Ramos (cell line): ENCODE data around the gene MYH6.

Source experiments
- in situ Hi-C: fragments of 300-500 bp; cut with MboI; formaldehyde crosslinking; loops from one replicate; pipeline ENCODE4 v1.14.3; 2022; ENCODE audit warnings: low sequenced_read_pairs; ENCODE audit not compliant: unreplicated experiment

Gene MYH6

DNA sequence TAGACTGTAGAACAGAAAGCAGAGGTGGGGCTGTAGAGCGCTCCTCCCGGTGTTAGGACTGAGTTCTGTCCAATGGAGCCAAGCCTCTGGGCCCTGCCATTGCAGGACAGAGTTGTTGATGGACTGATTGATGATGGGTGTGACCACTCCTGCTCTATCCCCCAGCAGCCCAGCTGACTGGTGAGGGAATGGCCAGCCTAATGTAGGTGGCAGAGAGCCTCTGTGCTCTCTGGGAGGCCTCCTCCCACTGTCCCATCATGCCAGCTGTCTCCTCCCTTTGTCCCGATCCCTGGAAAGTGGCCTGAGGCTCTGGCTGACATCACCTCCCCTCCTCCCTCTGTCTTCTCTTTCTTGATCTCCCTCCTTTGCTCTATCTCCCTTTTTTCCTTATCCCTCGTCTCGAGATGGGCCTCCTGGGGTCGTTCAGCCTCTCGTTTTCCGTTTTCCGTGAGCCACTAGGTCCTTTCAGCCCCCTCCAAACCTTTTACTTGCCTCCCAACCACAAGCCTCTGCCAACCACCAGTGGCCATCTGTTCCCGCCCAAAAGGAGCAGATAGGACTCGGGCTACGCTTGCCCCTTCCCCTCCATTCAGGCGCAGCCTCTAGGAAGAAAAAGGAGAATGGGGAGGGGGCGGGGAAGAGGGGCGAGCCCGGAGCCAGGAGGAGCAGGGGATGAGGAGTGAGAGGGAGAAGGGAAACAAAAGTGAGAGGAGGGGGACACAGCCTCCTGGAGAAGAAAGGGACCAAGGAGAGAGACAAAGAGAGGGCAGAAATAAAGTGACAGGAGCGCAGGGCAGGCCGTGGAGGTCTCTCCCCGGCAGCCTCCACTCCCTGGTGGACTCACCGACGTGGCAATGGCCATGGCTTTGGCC, 43.7 kb downstream of the MYH6 start:
- in situ Hi-C loops: no loop called here

DNA sequence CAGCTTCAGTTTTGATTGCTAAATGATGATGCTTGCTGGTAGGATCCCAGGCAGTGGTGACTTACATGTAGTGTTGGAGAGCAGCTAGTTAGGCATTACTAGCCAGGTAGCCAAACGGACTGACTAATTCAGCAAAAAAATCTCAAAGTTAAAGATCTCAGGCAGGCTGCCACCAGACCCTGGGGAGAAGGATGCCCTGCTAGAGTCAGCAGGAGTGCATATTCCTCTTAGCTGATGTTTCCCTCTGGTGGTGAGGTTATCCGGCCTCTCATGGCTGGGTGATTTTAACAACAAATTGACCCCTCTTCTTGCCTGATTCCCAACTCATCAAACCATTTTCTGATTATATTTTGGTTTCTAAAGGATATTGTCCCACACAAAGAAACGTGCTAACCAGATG, 45.9 kb downstream of the MYH6 start:
- in situ Hi-C loops: no loop called here

DNA sequence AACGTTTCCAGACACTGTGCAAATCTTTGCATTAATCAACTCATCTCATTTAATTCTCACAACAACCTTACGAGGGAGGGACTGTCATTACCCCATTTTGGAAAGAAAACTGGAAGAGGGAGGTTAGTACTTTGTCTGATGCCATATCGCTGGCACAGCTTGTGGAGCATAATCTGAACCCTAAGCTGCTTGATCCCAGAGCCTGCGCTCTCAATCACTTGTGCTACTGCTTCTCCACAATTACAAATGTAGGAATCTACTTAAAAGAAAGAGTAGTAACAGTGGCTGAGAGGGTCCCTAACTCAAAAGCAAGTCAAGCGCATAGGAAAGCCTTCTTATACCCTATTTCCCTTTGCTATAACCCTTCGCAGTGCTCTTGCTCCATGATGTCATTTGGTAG, 46.3 kb downstream of the MYH6 start:
- in situ Hi-C loops: no loop called here

DNA sequence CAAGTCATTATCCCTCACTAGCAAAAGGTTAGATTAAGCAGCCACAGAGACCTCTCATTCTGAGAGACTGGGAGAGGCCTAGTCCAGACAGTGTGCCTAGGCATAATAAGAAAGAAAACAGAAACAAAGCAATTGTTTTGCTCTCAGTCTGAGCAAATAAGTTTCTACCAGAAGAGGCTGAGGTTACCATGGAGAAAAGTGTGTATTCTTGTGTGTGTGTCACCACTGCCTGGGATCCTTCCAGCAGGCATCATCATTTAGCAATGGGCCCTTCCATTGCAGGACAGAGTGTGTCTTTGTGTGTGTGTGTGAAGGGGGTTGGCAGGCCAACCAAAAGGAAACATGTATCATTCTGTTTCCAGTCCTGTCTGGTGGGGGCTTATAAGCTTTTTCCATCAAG, 46.8 kb downstream of the MYH6 start:
- in situ Hi-C loops: no loop called here

DNA sequence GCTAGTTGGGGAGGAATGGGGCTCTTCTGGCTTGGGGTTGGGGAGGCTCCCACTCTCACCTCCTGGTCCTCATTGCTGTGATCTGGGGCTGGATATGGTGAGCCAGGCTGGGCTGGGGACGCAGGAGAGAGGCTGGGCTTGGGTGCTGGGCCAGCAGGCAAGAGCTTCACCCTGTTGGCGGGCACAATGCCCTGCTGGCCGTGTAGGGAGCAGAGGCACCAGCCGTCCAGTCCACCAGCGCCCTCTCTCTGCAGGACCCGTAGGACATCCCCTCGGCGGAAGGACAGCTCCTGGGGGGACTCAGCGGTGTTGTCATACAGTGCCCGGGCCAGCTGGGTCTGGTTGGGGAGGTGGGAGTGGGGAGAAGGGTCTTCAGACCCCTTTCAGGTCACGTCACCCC, 47.6 kb downstream of the MYH6 start:
- in situ Hi-C loops: no loop called here

DNA sequence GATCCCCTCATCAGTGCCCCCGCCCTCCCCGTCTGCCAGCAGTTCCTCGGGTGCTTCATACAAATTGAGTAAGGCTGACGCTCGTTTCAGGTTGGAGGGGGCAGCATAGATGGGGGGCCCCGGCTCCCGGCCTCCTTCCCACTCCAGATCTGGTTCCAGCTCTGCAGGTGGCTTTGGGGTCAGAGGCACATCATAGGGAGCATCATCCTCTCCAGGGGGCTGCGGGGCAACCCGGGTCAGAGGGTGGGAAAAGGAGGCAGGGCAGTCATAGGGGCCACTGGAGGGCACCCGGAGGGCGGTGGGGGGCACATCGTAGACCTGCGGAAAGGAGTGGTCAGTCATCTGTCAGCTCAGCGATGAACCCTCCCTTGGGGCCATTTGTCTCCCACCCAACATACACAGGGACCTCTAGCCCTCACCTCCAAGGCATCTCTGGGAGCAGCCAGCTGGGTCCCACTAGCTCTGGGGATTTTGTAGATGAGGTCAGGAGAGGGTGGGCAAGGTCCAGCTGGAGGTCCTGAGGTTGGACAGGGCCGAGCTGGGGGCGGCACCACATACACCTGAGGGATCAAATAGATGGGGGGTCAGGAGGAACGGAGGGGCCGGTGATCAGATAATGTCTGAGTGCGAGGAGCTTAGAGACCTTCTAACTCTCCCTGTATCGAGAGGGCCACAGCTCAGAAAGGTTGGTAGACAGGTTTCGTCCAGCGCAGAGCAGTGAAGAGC, 48.2 kb downstream of the MYH6 start:
- in situ Hi-C loops: no loop called here

DNA sequence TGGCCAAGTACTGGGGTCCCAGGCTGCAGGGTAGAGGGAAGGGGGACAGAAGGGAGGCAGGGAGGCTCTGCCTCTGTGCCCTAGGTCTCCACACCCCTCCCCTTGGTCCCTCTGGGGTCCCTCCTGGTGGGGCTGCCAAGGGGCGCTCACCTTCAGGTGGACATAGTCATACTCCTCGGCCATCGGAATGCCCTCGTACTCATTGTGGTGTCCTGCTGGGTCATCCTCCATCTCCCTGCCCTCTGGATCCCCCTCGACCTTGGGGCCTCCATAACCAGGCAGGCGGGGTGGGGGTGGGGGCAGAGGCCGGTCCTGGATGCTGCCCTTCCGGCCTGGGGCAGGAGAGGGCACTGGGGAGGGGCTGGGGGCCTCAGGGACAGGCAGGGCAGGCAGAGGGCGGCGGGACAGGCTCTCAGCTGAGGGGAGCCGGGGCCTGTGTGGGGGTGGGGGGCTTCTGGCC, 48.9 kb downstream of the MYH6 start:
- in situ Hi-C loops: no loop called here

DNA sequence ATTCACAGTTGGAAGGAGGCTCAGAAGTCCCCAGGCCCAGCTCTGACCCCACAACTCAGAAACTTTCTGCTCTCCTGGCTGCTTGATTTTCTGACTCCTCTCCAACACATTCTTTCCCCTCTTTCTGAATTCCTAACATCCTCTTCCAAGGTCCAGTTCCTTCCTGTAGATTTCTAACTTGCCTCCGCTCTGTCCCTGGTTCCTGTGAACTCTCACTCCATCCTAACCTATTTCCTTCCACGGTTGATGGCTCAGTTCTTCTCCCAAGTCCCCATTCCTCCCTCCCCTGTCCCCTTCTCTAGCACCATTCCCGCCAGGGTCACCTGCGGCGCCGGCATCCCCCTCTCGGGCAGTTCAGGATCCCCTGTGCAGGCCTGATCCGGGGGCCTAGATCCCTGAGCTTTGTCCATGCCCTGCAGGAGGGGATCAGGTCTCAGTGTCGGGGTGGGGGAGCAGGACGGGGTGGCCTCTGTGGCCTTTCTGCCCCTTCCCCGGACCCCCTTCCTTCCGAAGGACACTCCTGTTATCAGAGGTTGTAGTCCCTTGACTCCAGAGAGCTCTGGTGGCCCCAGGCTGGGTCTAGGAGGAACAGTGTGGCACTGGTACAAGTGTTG, 49.4 kb downstream of the MYH6 start:
- in situ Hi-C loops: no loop called here

DNA sequence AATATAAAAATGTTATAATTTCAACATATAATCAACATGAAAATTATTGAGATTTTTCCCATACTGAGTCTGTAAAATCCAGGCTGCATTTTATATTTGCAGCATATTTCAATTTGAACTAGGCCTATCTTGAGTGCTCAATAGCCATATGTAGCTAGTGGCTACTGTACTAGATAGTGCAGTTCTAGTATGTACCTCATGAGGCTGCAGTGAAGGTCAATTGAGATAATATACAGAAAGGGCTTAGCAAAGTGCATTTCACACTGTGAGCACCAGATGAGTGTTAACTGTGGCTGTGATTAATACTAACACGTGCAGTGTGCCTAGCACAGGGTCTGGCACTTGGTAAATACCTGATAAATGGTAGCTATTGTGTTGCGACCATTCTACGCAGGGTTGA, 50.0 kb downstream of the MYH6 start:
- in situ Hi-C loops: no loop called here

DNA sequence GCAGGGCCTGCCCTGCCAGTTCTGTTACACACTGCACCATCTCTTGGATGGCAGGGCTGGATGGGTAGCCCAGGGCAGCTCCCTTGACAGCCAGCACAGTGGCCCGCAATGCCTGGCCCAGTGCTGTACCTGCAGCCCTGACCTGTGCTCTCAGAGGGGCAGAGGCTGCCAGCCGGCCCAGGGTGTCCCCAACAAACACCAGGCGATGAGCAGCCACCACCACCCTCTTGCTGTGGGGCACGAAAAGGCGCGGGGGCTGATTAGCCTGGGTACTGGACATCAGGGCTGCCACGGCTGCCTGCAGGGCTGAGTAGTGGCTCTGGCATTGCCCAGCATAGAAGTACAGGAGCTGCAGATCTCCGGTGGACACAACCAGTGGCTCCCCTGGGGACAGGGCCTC, 50.8 kb downstream of the MYH6 start:
- in situ Hi-C loops: no loop called here

DNA sequence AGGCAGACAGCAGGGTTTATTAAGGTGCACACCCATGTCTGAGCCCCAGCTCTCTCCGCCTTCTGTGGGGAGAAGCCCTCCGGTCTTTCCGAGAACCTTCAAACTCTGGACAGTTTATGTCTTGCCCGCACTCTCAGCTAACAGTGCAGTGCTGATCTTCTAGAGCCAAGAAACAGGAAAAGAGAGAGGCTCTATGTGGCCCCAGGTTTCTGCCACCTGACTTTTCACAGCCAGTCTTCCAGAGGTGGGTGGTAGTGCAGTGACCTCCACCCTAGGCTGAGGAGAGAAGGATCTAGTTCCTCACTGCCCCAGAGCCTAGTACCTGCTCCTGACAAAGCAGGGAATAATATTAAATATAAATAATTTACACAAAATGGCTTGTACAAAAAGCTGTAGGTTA, 51.4 kb downstream of the MYH6 start:
- in situ Hi-C loops: no loop called here

DNA sequence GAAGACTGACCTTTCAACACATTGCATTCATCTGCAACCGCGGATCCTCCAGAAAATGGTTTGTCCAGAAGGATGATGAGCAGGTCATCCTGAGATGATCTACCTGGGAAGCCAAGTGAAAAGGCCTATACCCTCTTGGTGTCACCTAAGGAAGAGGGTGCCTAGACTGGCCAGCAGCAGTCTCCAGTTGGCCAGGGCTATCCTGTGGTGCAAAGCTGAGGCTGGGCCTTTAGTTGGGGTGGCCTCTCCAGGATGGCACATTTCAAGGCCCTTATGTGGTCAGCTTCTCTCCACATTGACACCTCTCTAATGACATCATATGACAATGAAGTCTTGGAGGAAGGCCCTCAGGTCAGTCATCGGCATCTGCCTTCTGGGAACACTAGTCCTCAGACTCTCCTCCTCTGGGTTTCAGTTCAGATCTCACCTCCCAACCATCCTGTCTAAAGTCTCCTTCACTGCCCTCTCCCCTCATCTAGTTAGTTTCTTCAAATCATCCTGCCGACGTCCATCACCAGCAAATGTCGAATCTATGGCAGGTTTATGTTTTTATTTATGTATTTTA, 52.1 kb downstream of the MYH6 start:
- in situ Hi-C loops: no loop called here

DNA sequence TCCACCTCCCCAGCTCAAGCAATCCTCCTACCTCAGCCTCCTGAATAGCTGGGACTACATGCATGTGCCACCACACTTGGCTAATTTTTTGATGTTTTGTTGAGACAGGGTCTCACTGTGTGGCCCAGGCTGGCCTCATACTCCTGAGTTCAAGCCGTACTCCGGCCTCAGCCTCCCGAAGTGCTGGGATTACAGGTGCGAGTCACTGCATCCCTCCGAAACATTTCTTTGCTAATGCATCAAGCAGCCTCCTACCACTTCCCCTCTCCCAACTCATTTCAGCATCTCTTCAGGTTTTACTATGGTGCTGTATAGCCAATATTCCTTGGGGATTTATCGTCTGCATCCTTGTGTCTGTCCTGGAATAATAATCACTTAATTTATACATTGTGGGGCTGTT, 53.1 kb downstream of the MYH6 start:
- in situ Hi-C loops: no loop called here

DNA sequence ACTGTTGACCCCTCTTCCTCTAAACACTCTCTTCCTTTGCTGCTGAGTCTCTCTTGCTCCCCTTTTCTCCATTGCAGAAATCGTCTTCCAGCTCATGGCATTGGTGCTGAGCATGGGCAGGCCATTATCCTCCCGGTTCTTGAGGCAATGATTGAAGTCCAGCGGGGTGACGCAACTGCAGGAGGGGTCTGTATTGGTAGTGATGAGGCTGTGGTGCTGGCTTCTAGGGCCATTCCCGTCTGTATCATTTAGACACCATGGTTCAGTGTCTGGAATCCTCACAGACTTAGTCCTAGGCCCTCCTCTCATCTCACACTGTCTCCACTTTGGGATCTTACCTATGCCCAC, 54.7 kb downstream of the MYH6 start:
- in situ Hi-C loops: no loop called here

DNA sequence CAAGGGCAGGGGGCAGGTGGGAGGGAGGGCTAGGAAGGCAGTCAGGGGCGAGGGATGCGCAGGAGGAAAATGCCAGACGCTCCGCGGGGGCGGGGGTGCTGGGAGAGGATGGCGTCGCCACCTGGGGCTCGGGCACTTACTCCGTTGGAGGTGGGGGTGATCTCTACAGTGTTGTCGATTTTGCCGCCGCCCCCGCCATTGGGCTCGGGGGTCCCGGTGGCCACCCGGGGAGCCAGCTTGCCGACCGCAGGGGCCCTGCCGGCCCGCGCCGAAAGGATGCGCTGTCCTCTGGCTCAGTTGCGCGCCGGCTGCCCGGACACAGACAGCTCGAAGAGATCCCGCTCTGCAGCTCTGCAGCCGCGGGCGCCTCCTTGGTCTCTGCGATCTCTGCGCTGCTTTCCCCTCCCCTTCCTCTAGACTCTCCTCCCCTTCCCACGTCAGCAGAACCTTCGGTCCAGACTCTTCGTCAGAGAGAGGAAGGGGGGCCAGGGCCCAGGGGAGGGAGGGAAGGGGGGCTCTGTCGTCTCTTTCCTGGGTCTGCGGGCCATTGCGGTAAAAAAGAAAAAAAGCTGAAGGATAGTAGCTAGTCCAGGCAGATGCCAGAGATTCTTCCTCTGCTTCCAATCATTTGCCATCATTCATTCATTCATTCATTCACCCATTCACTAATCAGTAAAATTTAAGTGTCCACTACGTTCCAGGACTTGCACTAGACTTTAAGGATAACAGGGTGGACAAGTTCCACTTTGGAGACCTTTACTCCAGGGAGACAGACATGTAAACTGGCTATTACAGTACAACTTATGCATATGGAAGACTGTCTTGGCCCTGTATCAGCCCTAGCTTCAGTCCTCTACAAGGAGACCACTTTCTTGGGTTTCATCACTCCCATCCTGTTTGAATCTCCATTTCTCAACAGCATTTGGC, 55.3 kb downstream of the MYH6 start, which contains the start of gene SLC22A17:
TSS of gene SLC22A17 (minus strand) at position 382 of the 927 bp plus-strand sequence.
- in situ Hi-C loops: no loop called here

DNA sequence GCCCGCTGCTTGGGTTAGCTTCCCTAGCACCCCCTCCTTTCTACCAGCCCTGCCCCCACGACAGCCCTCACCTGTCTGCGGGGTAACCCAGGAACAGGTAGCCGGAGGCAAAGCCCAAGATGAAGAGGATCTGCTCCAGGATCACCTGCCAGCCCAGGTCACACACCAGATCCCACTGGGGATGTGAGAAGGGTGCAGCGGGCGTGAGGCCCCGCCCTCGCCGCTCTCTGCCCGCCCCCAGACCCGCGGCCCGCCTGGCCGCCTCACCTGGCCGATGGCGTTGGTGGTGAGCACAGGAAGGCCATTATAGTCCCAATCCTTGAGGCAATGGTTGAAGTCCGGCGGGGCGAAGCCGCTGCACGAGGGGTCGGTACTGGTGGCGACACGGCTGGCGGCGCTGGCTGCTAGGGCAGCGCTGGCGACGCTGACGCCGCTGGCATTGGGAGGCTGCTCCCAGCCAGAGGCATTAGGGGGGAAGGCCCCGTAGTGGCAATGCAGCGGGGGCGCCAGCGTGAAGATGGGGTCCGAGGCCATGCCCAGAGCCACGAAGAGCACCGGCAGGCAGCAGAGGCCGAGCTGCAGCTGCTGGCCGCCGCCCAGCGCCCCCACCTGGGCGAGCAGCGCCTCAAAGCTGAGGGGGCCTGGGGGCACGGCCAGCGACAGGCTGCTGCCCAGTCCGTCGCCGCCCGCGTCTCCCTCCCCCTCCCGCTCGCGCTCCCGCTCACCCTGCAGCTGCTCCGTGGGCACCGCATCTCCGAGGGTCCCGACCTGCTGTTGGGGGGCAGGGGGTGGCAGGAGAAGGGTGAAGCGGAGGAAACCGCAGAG, 56.2 kb downstream of the MYH6 start:
- in situ Hi-C loops: no loop called here

DNA sequence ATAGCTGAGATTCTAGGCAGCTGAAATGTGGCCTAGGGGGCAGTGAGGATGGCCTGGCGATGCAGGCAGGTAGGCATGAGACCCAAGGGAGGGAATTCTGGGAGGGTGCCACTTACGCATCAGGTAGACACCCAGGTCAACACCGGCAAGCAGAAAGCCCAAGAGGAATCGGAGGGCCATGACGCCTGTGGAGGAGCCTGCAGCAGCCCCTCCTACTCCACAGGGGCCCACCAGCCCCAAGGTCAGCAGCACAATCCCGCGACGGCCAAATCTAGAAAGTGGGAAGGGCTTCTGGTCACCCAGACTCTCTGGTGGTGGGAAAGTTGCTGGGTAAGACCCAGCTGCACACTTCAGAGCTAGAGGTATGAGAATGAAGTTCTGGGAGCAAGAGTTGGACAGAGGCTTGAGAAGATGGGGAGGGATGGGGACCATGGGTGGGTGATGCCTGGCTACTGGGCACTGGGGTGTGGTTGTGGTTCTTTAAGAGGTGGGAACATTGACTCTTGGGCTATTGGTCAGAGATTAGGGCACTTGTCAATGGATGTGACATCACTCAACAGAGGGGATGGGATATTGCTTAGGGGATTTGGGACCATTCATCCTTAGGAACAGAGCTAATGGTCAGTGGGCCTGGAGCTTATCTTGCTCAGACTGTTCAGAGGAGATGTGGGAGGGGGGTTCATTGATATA, 58.8 kb downstream of the MYH6 start:
- in situ Hi-C loops: no loop called here

DNA sequence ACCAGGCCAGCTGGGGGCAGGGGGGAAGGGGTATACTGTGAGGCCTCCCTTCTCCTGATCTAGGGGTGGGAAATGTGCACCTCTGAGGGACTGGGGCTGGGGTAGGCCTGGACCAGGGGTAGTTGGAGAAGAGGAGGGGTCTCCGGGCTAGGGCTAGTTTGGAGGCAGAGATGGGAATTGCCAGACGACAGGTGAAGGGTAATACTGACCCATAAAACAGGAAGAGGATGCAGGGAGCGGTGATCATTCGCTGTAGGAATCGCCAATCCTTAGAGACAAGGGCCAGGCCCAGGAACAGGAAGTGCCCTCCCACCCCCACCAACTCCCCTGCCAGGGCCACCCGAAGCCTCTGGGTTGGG, 59.8 kb downstream of the MYH6 start:
- in situ Hi-C loops: no loop called here
